Stimulated activated CD8-positive, alpha-beta memory T cell treated with anti-CD3 and anti-CD28 coated beads, Interleukin-4, amount 100 ng/mL, for 24 hours (primary cell): Measurements from ENCODE around the gene DQX1.
A peak's percentile ranks its signal among the peaks of the same experiment; 100 is the strongest.

Source experiments
- DNase-seq: peaks from one replicate; pipeline ENCODE4 v3.0.0-alpha.2; 2020; ENCODE audit warnings: low read depth

Gene DQX1

DNA sequence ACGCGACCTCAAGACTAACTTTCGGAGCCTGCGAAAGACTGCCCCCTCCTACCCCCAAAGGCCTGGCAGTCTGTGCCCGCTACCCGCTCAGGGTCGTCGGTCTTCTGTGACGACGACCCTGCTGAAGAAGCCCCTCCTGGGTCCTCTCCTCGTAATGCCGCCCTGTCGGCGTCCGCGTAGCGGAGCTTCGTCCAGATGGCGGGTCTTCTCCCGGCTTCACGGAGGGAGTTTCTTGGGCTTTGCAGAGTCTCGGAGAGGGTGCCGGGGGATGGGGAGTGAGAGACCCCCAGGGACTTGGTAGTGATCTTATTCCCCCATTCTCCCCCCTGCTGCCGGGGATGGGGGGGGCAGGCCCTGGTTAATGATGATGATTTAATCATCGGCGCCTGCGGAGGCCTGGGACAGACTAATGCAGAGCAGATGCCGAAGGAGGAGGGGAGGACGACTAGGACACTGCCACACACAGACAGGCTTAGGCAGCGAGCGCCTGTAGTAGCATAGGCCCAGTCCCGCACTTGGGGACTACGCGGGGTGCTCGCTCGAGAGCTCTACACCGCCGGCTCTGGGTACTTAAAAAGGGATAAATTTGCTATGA lies 18.0 kb downstream of the DQX1 start:
- no peak for DNase-seq

DNA sequence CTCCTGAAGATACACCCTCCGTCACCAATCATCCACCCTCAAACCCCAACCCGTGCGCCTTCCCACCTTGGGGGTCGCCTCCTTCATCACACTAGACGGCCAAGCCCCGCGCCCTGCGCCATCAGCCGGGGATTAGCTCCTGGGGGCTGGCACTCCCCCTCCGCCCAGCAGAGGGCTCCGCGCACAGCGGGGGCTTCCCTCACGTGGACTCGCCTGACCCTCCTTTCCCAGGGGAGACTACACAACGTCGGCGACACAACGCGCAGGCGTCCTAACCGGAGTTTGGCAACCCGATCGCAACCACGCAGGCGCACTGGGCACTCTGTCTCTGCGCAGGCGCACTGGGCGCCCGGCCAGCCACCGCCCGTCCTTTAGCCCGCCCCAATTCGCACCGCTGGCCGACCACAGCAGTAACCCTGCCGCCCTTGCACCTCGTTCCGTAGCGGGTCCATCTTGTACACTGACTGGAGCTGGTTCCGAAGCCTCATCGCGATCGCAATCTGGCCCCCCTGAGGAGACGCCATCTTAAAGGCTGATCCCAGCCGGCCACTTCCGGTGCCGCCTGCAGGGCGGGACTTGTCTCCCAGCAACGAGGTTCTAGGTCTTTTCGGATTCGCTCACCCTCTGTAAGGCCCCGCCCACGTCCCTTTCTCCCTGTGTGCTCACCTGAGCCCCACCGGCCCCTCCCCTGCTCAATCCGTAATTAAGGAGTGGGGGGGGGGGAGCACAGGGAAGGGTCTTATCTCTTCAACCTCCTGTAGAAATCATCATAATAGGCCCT lies 18.7 kb downstream of the DQX1 start, which contains the start of gene PCGF1:
Gene PCGF1 (minus strand): TSS at position 551 of the 781 bp plus-strand sequence. CDS start 27 bp downstream, at position 524.
- DNase-seq: peak; percentile 99

DNA sequence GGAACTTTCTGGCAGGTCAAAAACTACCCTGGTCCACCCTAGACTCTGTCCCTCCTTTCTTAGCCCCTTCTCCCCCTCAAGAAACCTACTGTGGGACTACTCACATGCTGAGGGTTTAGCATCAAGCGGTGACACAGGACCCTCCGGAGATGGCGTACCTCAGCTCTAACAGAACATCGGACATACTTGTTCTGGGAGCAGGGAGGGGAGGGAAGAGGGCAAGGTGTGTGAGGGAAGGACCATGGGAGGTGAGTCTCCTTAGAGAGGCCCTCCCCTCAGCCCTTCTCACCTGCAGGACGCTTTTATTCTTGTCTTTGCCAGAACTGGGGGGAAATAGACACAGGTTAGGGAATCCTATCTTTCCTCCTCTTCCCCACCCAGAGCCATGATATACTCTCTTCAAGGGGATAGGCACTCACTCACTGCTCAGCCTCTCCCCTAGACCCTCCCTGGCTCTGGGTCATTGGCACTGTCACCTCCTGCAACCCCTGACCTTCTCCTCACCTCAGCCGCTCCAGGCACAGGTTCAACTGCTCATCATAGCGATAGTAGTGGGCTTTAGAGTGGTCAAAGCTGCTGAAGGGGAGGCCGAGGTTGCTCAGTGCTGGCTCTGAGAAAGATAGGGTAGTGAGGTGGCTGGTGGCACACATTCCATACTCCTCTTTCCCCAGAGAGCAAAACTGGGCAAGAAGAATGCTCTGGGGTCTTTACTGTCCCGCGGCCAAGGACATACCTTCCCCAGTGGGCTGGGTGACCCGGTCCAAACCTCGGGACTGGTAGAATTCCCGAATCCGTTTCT lies 20.4 kb downstream of the DQX1 start:
- DNase-seq: no peak

DNA sequence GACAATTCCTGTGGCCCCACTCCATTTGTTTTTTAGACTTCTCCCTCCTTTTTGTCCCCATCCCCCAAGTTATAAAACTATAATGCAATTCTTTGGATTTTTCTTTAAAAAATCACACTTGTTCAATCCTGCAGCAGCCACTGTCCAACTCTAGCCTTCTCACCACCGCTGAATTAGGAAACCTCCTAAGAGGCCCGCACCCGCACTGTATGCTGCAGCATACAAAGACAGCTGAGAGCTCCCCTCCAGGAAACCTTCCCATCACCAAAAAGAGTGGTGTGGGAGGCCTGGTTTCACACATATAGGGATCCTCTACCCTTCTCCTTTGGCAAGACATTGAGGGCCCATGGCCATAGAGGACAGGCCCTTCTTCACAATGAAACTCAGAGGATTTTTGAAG lies 21.4 kb downstream of the DQX1 start:
- no peak for DNase-seq

DNA sequence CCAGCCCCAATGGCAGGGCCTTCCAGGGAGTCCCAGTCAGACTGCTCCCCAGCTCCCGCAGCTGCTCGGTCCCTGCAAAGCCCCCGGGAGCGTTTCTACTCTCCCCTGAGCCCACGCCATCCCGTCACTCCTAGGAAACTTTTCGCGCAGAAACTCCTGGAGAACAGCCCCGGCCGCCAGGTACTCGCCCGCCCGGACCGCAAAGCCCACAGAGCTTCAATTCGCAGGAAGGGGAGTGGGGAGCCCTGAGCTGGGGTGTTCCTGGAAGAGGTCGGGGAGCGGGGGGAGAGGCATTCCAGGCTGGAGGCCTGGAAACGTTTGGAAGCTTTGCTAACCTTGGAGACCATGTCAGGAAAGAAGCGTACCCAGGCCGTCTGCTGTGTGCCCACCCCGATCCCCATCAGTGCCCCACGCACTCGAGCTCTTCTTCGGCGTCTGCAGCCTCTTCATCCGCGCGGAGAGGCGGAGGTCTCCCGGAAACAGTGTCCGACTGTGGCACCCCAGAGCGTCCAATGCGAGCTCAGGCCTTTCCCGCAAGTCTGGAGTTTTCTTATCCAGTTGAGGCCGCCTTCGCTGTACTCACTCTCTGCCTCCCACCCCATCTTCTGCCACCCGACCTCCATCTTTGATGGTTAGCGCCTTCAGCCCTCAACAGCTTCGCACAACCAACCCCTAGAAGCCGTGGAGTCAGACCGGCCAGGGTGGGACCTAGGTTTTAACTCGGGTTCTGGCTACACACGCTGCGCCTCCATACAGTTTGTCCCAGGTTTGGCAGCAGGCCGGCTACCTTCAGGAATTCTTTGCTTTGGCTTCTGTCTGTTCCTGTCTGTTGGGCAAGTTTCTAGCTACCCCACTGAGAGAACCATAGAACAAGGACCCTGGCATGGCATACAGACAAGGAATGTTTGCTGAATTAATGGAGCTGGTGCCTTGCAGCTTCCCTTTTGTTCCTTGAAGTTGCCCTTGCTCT lies 22.2 kb downstream of the DQX1 start:
- DNase-seq: no peak

DNA sequence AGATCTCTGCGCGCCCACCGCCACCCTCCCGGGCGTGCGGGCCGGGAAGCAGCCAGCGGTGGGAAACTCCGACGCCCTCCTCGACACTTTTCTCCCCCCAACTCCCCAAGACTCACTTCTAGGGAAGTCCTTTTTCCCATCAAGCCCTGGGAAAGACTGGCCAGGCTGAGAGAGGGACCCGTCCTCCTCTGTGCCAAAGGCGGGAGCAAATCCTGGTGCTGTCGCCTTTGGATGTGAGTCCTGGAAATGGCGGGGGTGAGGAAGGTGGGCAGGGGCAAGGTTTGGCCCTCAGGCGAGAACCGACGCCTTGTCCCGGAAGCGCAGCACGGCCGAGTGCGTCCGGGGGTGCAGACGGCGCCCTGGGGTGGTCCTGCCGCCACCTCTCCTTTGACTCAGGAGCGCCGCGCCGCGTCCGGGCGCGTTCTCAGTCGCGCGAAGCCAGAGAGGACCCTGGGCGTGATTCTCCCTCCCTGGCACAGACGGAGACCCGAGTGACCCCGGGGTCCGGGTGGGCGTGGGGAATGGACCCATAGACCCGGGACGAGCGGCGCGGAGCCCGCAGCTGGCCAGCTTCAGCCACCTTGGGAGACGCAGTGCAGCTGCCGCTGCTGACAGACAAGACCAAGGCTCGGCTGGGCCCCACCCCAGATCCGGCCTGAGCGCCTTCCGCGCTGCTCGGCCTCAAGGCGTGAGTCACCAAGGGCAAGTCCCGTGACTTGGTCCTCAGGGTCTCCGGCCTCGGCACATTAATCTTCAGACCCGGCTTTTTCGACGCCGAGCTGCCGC lies 23.1 kb downstream of the DQX1 start:
- DNase-seq: peak; percentile 50

DNA sequence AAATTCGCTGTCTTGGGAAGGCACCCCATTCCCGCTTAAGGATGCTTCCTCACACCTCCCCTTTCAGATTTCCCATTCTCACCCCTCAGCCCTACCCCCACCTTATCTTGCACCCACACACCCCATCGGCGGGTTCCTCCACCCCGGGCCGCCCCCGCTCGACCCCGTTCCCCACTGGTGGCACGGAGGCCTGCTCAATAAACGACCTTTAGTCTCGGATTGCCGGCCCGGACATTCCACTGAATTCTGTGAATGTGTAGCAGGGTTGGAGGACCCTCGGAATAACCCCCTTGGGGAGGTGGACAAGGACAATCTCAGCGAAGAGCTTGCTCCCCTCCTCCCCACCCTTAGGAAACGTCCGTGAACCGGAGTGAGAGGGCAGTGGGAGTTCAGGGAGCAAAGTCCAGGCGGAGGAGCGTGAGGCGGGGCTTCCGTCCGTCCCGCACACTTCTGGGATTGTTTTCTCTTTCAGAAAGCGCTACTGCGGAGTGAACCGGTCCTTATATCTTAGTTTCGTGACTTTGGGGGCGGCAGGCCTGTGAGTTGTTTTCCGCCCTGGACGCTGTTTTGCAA lies 23.8 kb downstream of the DQX1 start:
- no peak for DNase-seq

DNA sequence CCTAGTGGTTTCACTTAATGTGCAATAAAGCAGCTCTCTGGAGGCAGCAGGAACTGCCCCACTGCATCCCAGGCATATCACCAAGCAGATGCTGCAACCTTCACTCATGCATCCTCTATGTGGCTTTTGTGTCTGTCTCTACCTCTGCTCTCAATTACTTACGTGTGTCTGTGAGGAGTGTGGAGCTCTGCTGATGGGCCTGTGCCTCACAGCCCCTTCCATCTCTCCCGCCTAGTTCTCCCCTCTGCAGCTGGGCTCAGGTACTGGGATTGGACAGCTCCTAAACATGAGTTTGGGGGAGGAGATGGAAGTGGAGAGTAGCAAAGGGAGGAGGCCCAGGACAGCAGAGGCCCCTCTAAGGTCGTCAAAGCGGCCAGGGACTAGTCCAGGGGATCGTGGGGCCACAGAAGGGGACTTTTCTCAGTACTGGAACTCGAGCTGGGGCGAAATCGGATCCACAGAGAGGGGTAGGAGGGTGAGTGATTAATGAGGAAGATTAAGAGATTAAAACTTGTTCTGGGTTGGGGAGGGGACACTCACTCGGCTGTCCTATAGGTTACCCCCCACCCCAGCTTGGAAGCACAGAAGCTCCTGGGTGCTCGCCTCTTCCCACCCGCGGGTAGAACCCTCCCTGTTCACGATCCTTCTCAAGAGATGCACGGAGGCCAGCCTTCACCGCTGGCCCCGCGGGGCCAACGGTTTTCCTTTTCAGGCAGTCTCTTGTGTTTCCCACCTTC lies 24.5 kb downstream of the DQX1 start:
- DNase-seq: no peak

DNA sequence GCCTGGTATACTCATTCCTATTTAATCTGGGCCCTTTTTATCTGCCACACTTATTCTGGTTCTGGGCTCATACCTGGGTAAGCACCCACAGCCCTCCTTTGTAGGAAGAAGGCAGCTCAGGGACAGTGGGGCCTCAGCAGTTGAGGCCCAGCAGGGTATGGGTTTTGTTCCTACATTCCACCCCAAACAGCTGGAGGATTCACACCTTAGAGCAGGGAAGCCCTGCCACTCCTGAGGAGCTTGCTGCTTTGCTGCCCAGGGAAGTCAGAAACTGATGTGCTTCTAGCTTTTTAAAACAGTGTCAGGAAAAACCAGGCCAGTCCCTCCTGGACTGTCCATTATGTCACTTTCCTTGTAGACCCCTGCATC lies 25.5 kb downstream of the DQX1 start:
- DNase-seq: no peak

DNA sequence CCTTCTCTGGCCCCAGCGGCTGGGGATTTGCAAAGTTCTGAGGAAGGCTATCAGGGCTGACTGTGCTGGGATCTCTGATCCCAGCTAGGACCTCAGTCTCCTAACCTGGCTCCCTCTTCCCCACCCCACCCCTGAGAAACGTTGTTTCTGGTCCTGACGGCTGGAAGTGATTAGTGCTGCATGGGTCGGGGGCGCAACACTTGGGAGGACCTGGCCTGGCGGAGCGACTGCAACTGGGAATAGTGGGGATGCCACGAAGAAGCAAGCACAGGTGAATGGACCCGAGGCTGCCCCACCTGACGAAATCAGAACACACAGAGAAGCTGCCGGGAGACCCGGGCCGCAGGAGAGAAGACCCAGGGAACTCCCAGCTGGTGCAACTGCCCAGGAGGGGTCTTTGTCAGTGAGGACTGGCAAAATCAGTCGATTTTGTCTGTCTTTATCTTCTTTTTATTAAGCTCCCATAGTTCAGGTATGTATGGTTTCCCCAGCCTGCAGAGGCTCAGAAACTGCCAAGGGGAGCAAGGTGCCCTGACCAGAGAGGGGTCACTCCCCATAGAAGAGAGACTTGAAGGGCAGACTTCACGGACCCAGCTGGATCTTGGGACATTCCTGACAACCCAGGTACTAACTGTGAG lies 26.0 kb downstream of the DQX1 start:
- no peak for DNase-seq

DNA sequence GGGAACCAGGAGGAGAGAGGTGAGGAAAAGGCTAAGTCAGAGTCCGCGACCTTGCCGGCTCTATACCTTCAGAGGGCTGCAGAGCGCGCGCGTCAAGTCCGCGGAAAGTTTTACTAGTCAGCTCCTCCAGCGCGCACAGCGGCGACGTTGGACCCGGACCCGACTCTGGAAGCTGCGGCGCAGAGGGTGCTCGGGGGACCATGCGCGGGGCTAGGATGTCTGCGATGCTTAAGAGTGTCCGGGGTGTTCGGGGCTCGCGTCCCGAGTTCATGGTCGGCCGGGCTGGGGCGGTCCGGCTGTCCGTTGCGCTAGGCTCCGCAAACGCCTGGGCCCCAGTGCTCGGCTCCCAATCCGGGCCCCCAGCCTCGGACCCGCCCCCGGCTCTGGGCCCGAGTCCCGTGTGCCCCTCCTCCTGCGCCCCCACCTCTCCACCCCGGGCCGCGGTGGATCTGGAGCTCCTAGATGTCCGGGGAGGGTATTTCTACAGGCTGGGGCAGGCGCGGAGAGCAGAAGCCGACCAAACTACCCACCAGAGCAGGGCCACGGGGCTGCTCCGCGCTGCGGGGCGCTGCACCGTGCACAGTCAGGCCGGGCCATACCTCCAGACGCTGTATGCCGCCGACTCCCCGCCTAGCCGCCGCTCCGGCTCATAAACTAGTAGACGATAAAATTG lies 26.6 kb downstream of the DQX1 start, which contains the start of gene LBX2:
Gene LBX2 (minus strand): TSS at position 337 of the 673 bp plus-strand sequence. CDS start 66 bp downstream, at position 271.
- DNase-seq: no peak

DNA sequence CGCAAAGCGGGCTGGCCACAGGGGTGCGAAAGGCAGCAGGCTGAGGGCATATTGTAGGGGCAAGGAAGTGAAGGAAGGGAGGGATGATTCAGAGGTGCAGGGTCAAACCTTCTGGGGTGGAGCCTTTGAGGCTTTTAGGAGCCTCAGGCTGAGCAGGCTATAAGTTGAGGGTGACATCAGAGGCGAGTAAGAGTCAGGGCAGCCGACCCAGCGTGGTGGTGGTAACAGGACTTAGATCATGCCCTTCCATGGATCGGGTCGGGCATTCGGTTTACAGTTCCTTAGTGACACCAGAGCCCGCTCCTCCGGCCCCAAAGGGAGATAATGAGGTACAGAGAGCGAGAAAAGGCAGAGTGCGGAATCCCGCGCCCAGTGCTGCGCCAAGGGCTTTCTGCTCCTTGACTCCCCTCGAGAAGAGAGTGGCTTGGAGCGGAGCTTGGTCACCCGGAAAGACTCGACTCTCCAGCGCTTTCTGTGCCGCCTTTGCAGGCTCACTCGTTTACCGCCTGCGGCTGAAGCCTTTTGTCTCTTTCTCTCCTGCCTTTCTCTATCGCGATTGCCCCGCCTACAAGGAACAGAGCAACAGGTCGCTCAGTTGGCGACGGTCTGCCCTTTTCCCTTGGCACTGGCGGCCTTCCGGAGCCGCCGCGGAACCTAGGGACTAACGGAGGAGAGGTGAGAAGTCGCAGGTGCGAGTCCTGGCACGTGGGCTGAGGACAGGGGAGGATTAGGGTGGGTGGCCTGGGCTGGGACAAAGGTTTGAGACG lies 27.3 kb downstream of the DQX1 start:
- no peak for DNase-seq

DNA sequence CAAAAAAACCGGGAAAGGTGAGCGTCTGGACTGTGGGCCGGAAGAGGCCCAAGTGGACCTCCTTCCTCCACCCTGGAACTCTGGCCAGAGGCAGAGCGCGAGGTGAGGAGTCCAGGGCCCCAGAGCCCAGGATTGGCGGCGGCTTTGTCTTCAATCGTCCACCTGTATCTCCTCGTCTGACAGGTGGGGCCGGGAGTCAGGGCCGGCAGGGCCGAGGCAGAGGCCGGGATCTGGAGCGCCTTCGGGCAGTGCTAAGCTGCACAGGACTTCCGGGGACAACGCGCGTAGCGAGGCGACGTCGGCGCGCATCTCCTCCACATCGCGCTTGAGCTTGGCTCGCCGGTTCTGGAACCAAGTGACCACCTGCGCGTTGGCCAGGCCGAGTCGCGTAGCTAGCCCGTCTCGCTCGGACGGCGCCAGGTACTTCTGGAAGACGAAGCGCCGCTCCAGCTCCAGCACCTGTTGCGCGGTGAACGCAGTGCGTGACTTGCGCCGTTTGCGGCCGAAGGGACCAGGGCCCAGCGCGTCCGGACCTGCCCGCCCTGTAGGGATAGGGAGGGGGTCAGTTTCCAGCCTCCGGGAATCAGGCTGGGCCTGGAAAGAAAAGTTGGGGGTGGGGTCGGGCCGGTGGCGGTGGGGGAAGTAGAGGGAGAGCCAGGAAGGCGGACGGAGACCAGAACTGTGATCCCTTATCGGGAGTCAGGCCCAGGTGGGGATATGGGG lies 28.1 kb downstream of the DQX1 start:
- no peak for DNase-seq

DNA sequence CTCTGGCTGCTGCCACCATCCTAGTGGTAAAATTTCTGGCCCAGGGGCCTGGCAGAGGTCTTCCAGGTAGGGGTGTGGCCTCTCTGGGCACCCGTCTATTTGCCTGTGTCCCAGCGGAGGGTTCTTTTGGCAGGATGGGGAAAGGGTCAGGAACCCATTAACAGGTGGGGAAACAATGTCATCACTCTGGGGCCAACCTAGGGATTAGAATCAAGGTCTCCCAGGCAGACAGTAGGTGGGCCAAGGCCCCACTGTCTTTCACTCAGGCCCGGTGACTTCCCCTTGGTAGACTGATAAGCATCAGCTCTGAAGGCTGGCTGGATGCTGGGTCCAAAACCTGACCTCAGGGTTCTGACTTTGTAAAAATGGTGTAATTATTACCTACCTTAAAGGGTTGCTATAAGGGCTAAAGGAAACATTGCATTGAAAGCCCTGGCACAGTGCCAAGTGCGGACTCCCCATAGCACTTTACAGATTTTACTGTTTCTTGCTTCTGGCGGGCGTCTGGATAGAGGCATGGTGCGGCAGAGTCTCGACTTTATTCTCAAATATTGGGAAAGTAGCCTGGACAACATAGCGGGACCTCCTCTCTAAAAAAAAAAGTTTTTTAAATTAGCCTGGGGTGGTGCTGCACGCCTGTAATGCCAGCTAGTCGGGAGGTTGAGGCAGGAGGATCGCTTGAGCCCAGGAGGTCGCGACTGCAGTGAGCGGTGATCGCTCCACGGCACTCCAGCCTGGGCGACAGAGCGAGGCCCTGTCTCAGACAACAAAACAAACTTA lies 28.8 kb downstream of the DQX1 start:
- DNase-seq: no peak

DNA sequence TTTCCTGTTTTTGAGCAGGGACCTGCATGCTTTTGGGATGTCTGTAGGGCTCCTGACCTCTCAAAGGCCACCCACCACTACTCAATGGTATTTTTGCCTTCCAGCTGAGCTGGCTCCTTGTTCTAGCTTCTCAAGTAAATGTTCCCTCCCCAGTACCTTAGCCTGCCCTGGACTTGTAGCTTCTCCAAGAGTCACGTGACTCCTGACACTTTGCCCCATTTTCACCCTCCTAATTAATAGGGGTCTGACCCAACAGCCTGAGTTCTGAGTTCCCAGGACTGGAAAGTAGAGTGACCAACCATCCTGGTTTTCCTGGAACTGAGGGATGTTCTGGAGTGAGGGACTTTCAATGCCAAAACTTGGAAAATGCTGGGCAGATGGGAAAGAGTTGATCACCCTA lies 30.6 kb downstream of the DQX1 start:
- no peak for DNase-seq

DNA sequence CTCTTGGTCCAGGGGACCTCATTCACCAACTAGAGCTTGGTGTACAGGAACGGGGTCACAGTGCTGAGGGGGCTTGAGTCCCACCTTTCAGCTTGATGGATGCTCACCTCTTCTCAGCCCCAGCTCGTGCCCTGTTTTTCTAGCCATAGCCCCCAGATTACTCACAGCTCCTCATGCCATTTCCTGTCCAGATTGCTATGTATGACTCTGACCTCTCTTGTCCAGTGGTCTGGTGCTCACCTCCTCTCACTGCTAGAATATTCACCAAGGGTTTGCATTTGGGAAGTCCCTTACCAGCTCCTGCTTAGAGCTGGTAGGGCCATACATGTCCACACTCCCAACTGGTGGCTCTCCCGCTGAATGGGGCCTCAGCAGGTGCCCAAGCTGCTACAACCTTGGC lies 32.5 kb downstream of the DQX1 start:
- DNase-seq: no peak
